NB4 (cell line): Measurements from ENCODE around the gene ACTR3C.

ENCODE experiments used
- DNase-seq: peaks from one replicate; pipeline ENCODE4 v3.0.0; 2010; ENCODE audit warnings: low read depth
- H3K4me3 ChIP-seq: one replicate; pipeline ENCODE4 v1.5.1; 2011; ENCODE audit warnings: mild to moderate bottlenecking, low read depth, low read length, moderate library complexity
- MYC ChIP-seq: IDR thresholded peaks from 2 replicates; pipeline ENCODE4 v1.6.1; 2011; ENCODE audit warnings: low read depth, low read length
- POLR2A ChIP-seq: IDR thresholded peaks from 2 replicates; pipeline ENCODE4 v1.6.1; 2011; ENCODE audit warnings: mild to moderate bottlenecking; ENCODE audit not compliant: insufficient read length; ENCODE audit errors: extremely low read depth
- TF ChIP-seq, protein P1 (sequence below): IDR thresholded peaks from one replicate; pipeline ENCODE4 v1.5.1; 2012; ENCODE audit warnings: low read depth, low read length
- TF ChIP-seq, protein P2 (sequence below): IDR thresholded peaks from 2 replicates; pipeline ENCODE4 v1.6.1; 2011; ENCODE audit warnings: low read depth, low read length

ACTR3C gene

GRCh38 chr7:150346922-150347321 lies 23.6 kb upstream of the ACTR3C start:
- no peak overlapping the region for H3K4me3 ChIP-seq
- TF ChIP-seq, protein P1, sequence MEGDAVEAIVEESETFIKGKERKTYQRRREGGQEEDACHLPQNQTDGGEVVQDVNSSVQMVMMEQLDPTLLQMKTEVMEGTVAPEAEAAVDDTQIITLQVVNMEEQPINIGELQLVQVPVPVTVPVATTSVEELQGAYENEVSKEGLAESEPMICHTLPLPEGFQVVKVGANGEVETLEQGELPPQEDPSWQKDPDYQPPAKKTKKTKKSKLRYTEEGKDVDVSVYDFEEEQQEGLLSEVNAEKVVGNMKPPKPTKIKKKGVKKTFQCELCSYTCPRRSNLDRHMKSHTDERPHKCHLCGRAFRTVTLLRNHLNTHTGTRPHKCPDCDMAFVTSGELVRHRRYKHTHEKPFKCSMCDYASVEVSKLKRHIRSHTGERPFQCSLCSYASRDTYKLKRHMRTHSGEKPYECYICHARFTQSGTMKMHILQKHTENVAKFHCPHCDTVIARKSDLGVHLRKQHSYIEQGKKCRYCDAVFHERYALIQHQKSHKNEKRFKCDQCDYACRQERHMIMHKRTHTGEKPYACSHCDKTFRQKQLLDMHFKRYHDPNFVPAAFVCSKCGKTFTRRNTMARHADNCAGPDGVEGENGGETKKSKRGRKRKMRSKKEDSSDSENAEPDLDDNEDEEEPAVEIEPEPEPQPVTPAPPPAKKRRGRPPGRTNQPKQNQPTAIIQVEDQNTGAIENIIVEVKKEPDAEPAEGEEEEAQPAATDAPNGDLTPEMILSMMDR: no peak
- TF ChIP-seq POLR2A (no peak), MYC (no peak)
- TF ChIP-seq, protein P2, sequence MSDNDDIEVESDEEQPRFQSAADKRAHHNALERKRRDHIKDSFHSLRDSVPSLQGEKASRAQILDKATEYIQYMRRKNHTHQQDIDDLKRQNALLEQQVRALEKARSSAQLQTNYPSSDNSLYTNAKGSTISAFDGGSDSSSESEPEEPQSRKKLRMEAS: no peak
- DNase-seq: no peak

GRCh38 chr7:150345012-150345411 lies 21.7 kb upstream of the ACTR3C start:
- TF ChIP-seq POLR2A (no peak), MYC (no peak)
- TF ChIP-seq, protein P2: no peak
- TF ChIP-seq, protein P1: no peak
- DNase-seq: no peak

DNA sequence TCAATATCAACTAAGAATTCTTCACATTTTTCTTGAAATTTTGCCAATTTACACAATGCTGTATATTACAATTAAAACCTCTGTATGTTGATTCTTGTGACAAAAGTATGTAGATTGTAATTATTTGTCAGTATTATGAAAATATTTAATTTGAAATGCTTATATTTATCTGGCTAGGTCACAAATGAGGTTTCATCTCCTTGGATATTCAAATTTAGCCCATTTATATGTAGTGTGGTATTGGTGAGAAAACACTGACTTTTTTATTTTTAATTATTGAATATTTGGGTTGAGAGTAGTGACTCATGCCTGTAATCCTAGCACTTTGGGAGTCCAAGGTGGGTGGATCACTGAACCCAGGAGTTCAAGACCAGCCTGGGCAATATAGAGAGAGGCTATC lies 21.0 kb upstream of the ACTR3C start:
- DNase-seq: no peak
- TF ChIP-seq, protein P1: no peak
- TF ChIP-seq, protein P2: no peak
- no peak for TF ChIP-seq MYC
- no peak for TF ChIP-seq POLR2A
- H3K4me3 ChIP-seq: no peak overlapping the region

More at GRCh38 chr7:150345012-150345411, 21.7 kb upstream of the ACTR3C start:
- H3K4me3 ChIP-seq: no peak overlapping the region

GRCh38 chr7:150343225-150343624 lies 19.9 kb upstream of the ACTR3C start:
- no peak for DNase-seq
- H3K4me3 ChIP-seq: no peak overlapping the region
- TF ChIP-seq, protein P1: no peak
- TF ChIP-seq POLR2A: no peak

GRCh38 chr7:150342121-150342408 lies 18.7 kb upstream of the ACTR3C start:
- no peak overlapping the region for H3K4me3 ChIP-seq
- DNase-seq: no peak
- TF ChIP-seq POLR2A: no peak
- TF ChIP-seq, protein P2: no peak

DNA sequence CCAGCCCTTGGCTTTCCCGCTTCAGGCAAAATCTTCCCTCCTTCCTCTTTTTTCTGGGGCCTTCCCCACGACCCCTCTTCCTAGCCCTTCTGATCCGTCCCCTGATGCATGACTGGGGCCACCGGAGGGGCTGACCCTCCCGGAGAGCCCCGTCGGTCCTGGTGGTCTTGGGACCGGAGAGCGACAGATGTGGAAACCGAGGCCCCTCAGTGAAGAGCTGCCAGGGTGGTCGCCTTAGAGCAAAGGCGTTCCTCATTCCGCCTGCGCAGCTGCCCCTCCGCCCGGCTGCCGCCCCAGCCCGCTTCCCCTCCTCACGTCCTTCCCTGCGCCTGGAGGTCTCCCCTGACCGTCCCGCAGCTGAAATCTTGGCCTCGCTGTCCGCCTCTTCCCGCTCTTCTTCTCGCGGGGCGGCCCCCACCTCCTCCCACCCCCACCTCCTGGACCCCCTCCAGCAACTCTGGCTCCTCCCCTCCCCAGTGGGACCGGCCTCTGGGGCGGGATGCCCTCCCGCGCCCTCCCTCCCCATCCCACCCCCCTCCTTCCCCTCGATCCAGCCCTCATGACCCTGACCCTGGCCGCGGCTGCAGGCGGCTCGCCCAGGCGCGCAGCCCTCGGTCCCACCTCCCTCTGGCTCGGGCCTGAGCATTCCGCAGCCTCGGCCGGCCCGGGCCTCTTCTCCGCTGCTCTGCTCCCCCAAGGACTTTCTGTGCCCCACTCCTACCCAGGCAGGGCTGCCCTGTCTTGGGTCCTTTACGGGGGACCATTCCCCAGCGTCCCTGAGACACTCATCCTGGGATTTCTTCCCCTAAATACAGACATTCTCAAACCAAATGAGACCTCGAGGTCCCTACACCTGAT lies 18.1 kb upstream of the ACTR3C start, which contains the start of gene RARRES2:
Gene RARRES2, minus strand, starts transcription at position 367 of the 858 bp plus-strand sequence. CDS start 1,020 bp downstream, outside the sequence.
- TF ChIP-seq POLR2A: no peak
- TF ChIP-seq, protein P1: no peak
- no peak for TF ChIP-seq MYC
- TF ChIP-seq, protein P2: no peak
- H3K4me3 ChIP-seq: no peak within 1 kb of the TSS
- DNase-seq: no peak
